ENCODE results near the gene CHD1L.

DNA sequence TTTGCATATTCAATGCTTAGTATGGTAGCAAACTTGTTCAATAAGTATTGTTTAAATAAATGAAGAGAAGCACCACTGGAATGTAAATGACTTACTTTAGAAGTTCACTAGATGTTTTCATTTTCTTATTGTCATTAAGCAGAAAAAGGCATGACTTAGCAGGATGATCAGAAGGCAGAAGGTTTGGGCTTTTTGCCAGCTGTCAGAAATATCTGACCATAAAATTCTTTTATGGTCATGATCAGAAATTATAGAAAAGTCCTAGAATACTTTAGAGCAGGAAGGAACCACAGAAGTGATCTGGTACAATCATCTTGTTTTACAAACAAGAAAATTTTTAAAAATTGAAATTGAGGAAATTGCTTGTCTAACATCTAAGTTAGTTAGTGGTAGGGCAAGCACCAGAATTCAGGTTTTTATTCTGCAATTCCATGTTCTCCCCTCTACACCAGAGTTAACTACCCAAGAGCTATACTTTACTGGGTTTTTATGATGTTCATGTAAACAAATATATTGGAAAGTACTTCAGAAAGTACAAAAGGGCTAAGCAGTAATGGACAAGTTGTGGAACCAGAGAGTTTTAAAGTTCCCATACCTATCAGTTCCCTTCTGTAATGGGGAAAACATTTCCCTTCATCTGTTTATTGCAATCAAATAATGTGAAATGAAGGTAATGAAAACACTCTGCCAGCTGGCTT is 27.5 kb upstream of the CHD1L start:
- no peak for TF ChIP-seq EP300 (IDR thresholded peaks at IDR 0.05)
- TF ChIP-seq, protein P1, sequence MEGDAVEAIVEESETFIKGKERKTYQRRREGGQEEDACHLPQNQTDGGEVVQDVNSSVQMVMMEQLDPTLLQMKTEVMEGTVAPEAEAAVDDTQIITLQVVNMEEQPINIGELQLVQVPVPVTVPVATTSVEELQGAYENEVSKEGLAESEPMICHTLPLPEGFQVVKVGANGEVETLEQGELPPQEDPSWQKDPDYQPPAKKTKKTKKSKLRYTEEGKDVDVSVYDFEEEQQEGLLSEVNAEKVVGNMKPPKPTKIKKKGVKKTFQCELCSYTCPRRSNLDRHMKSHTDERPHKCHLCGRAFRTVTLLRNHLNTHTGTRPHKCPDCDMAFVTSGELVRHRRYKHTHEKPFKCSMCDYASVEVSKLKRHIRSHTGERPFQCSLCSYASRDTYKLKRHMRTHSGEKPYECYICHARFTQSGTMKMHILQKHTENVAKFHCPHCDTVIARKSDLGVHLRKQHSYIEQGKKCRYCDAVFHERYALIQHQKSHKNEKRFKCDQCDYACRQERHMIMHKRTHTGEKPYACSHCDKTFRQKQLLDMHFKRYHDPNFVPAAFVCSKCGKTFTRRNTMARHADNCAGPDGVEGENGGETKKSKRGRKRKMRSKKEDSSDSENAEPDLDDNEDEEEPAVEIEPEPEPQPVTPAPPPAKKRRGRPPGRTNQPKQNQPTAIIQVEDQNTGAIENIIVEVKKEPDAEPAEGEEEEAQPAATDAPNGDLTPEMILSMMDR (IDR thresholded peaks at IDR 0.05) = no peak
- no peak for TF ChIP-seq POLR2AphosphoS5 (IDR thresholded peaks at IDR 0.05)

All from stomach (tissue), 4 donors.